Breast epithelium (tissue), 3 donors: ENCODE results near the gene PRKCG.

ENCODE experiments used
- CTCF ChIP-seq, 3 donors: fragments of 450-650 bp; IDR thresholded peaks; one replicate each; pipeline ENCODE4 v1.5.1; 2016 to 2017; ENCODE audit warnings: antibody characterized with exemption in 3 of 3, mild to moderate bottlenecking in 3 of 3, moderate library complexity in 3 of 3
- POLR2A ChIP-seq: fragments of 450-650 bp; IDR thresholded peaks from one replicate; pipeline ENCODE4 v1.6.1; 2016; ENCODE audit warnings: antibody characterized with exemption, mild to moderate bottlenecking, moderate library complexity

DNA sequence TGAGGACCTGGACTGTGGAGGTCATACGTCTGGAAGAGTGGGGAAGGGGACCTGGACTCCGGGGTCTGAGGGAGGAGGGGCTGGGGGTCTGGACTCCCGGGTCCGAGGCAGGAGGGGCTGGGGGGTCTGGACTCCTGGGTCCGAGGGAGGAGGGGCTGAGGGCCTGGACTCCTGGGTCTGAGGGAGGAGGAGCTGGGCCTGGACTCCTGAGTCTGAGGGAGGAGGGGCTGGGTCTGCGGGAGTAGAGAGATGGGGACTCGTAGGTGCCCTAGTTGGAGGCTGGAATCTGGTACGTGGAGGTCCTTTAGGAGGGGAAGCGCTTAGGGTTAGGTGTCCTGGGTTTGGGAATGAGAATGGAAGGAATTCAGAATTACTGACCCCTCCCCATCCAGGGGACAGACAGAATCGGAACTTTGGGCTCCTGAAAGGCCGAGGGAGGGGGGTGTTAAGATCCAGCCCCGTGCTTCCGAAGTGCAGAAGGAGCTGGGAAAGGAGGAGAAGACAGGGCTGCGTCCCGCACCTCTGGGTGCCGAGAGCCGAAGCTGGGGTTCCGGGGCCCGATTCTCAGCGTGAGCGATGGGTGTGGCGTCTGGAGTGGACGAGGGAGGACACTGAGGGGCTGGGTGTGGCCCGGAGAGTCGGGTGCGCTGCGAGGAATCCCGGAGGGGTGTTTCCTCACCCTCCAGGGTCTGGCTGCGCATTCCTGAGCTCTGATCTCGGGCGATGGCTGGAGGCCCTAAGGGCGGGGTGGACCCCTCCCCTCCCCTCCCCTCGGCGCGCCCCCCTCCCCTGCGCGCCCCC, 13.7 kb upstream of the PRKCG start:
- TF ChIP-seq CTCF (IDR thresholded peaks at IDR 0.05) (no peak), POLR2A (no peak)
